Gastroesophageal sphincter (tissue), 4 donors: ENCODE measurements around the gene PRDX1. TPM values are rescaled to one million over a fixed set of nuclear protein-coding genes. Genes with fewer than 3 reads are reported as not detected.
"Not testable (repeated sequence)": the region's sequence is repeated elsewhere in the genome, so short reads cannot be mapped to it uniquely, and the experiment has no call there.

ENCODE experiments used
- ATAC-seq: fragments of 150-250 bp; one replicate; pipeline ENCODE4 v1.9.1; 2016; ENCODE audit warnings: mild to moderate bottlenecking, moderate library complexity
- H3K27ac ChIP-seq, 4 donors: fragments of 200-600 bp; sonication (generic) in 3 of 4; 1 replicate in 3 of 4; 2 replicates in 1 of 4; pipeline ENCODE4 v1.5.1; 2016 to 2019
- H3K27me3 ChIP-seq: fragments of 200-600 bp; sonication (generic); one replicate; pipeline ENCODE4 v1.5.1; 2019
- H3K36me3 ChIP-seq, 2 donors: fragments of 200-600 bp; sonication (generic); one replicate each; pipeline ENCODE4 v1.5.1; 2019; ENCODE audit warnings: control low read depth in 1 of 2
- H3K4me1 ChIP-seq, 3 donors: fragments of 200-600 bp; sonication (generic); 1 replicate in 2 of 3; 2 replicates in 1 of 3; pipeline ENCODE4 v1.5.1; 2016 to 2019; ENCODE audit warnings: control low read depth in 2 of 3
- H3K4me3 ChIP-seq, 2 donors: fragments of 200-600 bp; sonication (generic); one replicate each; pipeline ENCODE4 v1.5.1; 2019; ENCODE audit warnings: mild to moderate bottlenecking in 1 of 2, moderate library complexity in 1 of 2
- H3K9me3 ChIP-seq, 3 donors: fragments of 200-600 bp; sonication (generic); one replicate each; pipeline ENCODE4 v1.5.1; 2017 to 2019; ENCODE audit warnings: control low read depth in 2 of 3
- EP300 ChIP-seq: sonication (generic); formaldehyde crosslinking; IDR thresholded peaks from one replicate; pipeline ENCODE4 v1.6.1; 2017; ENCODE audit warnings: antibody characterized with exemption, mild to moderate bottlenecking
- POLR2A ChIP-seq, 2 donors: fragments of 450-650 bp; IDR thresholded peaks; one replicate each; pipeline ENCODE4 v1.6.1; 2017; ENCODE audit warnings: antibody characterized with exemption in 2 of 2, mild to moderate bottlenecking in 2 of 2, moderate library complexity in 1 of 2
- POLR2AphosphoS5 ChIP-seq: sonication (generic); formaldehyde crosslinking; IDR thresholded peaks from one replicate; pipeline ENCODE4 v1.6.1; 2017; ENCODE audit warnings: antibody characterized with exemption
- WGBS, 2 donors: methylation state at CpG; one replicate each; pipeline ENCODE4 v1.1.5; 2018; ENCODE audit warnings: low coverage in 1 of 2; 5-methylcytosine and 5-hydroxymethylcytosine counted together
- total RNA-seq, 4 donors: library from RNA; depleted of rRNA; stranded (reverse); fragments of >200 nt; gene quantifications; one replicate each; pipeline ENCODE4 v1.1.0, GENCODE V29; 2016
- TF ChIP-seq, protein P1 (sequence below), 4 experiments: fragments of 200-600 bp in 2 of 4; fragments of 450-650 bp in 2 of 4; sonication (generic) in 1 of 4; IDR thresholded peaks; one replicate each; pipeline ENCODE4 v1.5.1; 2017 to 2019; ENCODE audit warnings: antibody characterized with exemption in 4 of 4, mild to moderate bottlenecking in 2 of 4, moderate library complexity in 2 of 4

The PRDX1 gene
- total RNA-seq, 4 donors from 2014 or later, result 305 to 575 (median 359) TPM

GRCh38 chr1:45530632-45531135, 9.0 kb upstream of the PRDX1 start:
- 77 to 84% methylated on average over 2 to 4 of the region's 11 CpGs for WGBS, 2 donors
- Histone ChIP-seq H3K9me3 (no peaks in the 10 kb centered on the region), H3K27me3 (no peaks in the 10 kb centered on the region), H3K36me3 (no peaks in the 10 kb centered on the region), H3K4me1 (no peaks in the 10 kb centered on the region), H3K4me3 (no peak overlapping the region), H3K27ac (no peak overlapping the region)
- no peak for ATAC-seq
- TF ChIP-seq EP300 (no peak), POLR2A (IDR thresholded peaks at IDR 0.05) (no peak), POLR2AphosphoS5 (no peak)
- TF ChIP-seq, protein P1, sequence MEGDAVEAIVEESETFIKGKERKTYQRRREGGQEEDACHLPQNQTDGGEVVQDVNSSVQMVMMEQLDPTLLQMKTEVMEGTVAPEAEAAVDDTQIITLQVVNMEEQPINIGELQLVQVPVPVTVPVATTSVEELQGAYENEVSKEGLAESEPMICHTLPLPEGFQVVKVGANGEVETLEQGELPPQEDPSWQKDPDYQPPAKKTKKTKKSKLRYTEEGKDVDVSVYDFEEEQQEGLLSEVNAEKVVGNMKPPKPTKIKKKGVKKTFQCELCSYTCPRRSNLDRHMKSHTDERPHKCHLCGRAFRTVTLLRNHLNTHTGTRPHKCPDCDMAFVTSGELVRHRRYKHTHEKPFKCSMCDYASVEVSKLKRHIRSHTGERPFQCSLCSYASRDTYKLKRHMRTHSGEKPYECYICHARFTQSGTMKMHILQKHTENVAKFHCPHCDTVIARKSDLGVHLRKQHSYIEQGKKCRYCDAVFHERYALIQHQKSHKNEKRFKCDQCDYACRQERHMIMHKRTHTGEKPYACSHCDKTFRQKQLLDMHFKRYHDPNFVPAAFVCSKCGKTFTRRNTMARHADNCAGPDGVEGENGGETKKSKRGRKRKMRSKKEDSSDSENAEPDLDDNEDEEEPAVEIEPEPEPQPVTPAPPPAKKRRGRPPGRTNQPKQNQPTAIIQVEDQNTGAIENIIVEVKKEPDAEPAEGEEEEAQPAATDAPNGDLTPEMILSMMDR (IDR thresholded peaks at IDR 0.05), result no peak

DNA sequence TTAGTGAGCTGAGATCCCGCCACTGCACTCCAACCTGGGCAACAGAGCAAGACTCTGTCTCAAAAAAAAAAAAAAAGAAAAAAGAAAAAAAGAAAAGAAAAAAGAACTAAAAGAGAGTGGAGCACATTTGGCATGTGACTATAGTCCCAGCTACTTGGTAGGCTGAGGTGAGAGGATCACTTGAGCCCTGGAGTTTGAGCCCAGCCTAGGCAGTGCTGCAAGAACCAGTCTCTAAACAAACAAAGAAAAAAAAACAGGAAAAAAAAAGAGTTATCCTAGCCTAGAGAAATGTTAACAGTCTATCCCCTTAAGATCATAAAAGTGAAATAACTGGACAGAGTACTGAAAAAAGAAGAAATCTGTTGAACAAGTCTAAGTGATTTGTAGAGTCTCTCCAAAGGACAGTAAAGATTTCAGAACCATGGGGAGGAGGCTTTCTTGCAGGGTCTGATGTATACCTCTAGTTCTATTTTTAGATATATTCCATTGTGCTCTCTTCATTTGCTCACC, 4.5 kb upstream of the PRDX1 start:
- Histone ChIP-seq H3K4me1 (peaks cover 0 to 10% (median 0%) of the 10 kb centered on the region in 3 donors), H3K4me3 (no peak overlapping the region), H3K27ac (no peak overlapping the region), H3K9me3 (no peaks in the 10 kb centered on the region), H3K36me3 (no peaks in the 10 kb centered on the region), H3K27me3 (no peaks in the 10 kb centered on the region)
- WGBS, 2 donors, result no CpG with 5 or more reads among the region's 1 CpG
- no peak for ATAC-seq
- TF ChIP-seq POLR2A (IDR thresholded peaks at IDR 0.05) (no peak), EP300 (no peak), POLR2AphosphoS5 (no peak)

GRCh38 chr1:45523975-45524374, 2.3 kb upstream of the PRDX1 start:
- not testable (repeated sequence) for H3K27me3 ChIP-seq, H3K4me3 ChIP-seq, H3K9me3 ChIP-seq, ATAC-seq, H3K27ac ChIP-seq, H3K36me3 ChIP-seq
- H3K4me1 ChIP-seq, result peaks cover 3 to 26% (median 6%) of the 10 kb centered on the region in 3 donors
- 63 to 82% methylated on average over 4 to 10 of the region's 10 CpGs for WGBS, 2 donors

DNA sequence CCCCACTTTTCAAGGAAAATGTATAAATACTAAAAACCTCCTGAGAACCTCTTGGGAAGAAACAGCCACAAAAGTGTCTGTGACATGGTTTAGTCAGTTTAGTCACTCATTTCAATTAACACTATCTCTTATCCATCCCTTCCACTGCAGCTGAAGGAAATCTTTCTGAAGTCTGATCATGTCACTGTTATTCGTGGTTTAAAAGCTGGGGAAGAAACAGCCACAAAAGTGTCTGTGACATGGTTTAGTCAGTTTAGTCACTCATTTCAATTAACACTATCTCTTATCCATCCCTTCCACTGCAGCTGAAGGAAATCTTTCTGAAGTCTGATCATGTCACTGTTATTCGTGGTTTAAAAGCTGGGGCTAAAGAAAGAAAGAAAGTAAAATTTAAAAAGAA, 1.8 kb upstream of the PRDX1 start:
- not testable (repeated sequence) for H3K9me3 ChIP-seq, ATAC-seq, H3K27me3 ChIP-seq, H3K4me3 ChIP-seq, H3K36me3 ChIP-seq
- 20 to 58% methylated on average over 1 to 2 of the region's 2 CpGs for WGBS, 2 donors
- Histone ChIP-seq H3K4me1 (peaks cover 3 to 30% (median 6%) of the 10 kb centered on the region in 3 donors), H3K27ac (peak overlapping the region in 3 of 4 donors; percentile 95 to 98 (median 97))

GRCh38 chr1:45522324-45523104, 830 bp upstream of the PRDX1 start:
- Histone ChIP-seq H3K9me3 (no peaks in the 10 kb centered on the region), H3K36me3 (peaks cover 0 to 11% of the 10 kb centered on the region in 2 donors), H3K27ac (peak overlapping the region; percentile 75 to 98 (median 96)), H3K4me1 (peaks cover 3 to 36% (median 6%) of the 10 kb centered on the region in 3 donors), H3K4me3 (peak overlapping the region; percentile 59 to 98), H3K27me3 (no peaks in the 10 kb centered on the region)
- ATAC-seq, result no peak
- TF ChIP-seq EP300 (no peak), POLR2AphosphoS5 (no peak), POLR2A (IDR thresholded peaks at IDR 0.05) (no peak)
- TF ChIP-seq, protein P1 (IDR thresholded peaks at IDR 0.05), result no peak
- 63 to 76% methylated on average over 12 to 19 of the region's 21 CpGs for WGBS, 2 donors

GRCh38 chr1:45519774-45520173, 1.9 kb downstream of the PRDX1 start:
- Histone ChIP-seq H3K4me3 (peak overlapping the region in 1 of 2 donors; percentile 98), H3K4me1 (peaks cover 3 to 55% (median 6%) of the 10 kb centered on the region in 3 donors), H3K27ac (peak overlapping the region in 1 of 4 donors; percentile 27), H3K36me3 (peaks cover 4 to 37% of the 10 kb centered on the region in 2 donors)
- not testable (repeated sequence) for H3K9me3 ChIP-seq, ATAC-seq, H3K27me3 ChIP-seq
- 73 to 100% methylated on average over 1 to 6 of the region's 16 CpGs for WGBS, 2 donors

GRCh38 chr1:45518910-45519309, 2.8 kb downstream of the PRDX1 start:
- Histone ChIP-seq H3K27ac (peak overlapping the region in 2 of 4 donors; percentile 7 to 27), H3K9me3 (no peaks in the 10 kb centered on the region), H3K4me1 (peaks cover 3 to 55% (median 6%) of the 10 kb centered on the region in 3 donors), H3K4me3 (peak overlapping the region in 1 of 2 donors; percentile 98), H3K27me3 (no peaks in the 10 kb centered on the region), H3K36me3 (peaks cover 6 to 46% of the 10 kb centered on the region in 2 donors)
- TF ChIP-seq POLR2A (IDR thresholded peaks at IDR 0.05) (no peak), EP300 (no peak), POLR2AphosphoS5 (no peak)
- TF ChIP-seq, protein P1 (IDR thresholded peaks at IDR 0.05), result no peak
- 0% methylated on average over 1 of the region's 1 CpG for WGBS, 2 donors
- ATAC-seq, result no peak

- not testable (repeated sequence) for H3K9me3 ChIP-seq, H3K27me3 ChIP-seq, ATAC-seq, H3K4me3 ChIP-seq
- Histone ChIP-seq H3K27ac (peak overlapping the region in 1 of 4 donors; percentile 27), H3K4me1 (peaks cover 3 to 55% (median 6%) of the 10 kb centered on the region in 3 donors), H3K36me3 (peaks cover 6 to 51% of the 10 kb centered on the region in 2 donors)
- 95% methylated on average over 2 of the region's 4 CpGs; no CpG with 5 or more reads in 1 of the 2 donors for WGBS, 2 donors
These were observed 3.3 kb downstream of the PRDX1 start for GRCh38 chr1:45518366-45518765.
